ENCODE data around the gene TBX15.

TBX15 gene

DNA sequence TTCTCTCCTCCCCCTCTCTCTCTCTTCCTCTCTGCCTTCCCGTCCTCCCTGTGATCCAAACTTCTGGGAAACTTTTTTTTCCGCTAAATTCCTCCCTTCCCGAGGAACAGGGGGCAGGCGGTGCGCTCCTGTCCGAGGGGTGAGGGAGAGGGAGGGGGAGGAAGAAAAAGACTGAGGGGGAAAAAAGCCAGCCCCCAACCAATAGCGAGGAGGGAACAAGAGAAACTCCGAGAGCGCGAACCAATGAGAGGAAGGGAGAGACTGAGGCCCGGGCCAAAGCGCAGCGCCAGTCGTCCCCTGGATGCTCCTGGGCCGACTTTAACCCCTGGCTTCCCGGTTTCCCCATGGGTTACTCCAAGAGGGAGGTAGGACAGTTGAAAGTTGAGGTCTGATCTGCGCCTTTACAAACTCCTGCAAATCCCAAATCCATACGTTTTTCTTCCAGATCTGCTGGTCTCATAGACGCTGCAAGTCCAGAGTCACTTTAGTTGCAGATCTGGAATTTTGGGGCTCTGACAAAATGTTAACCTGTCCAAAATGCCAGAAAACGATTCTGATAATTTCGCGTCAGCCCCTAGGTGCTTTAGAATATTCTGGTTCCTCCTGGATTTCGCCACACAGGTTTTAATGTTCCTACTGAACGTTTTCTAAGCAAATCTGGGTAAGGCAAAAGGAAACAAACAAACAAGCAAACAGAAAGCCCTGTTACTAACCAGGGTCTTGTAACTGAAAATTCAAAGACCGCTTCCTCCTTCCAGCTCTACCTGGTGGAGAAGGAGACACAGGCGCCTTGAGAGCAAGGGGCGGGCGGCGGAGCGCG is at the start of gene TBX15:
Gene TBX15 (minus strand): TSS at position 158 of the 820 bp plus-strand sequence. CDS start 548 bp downstream, outside the sequence.
- no peak for DNase-seq (ENCODE audit: low spot score)

DNA sequence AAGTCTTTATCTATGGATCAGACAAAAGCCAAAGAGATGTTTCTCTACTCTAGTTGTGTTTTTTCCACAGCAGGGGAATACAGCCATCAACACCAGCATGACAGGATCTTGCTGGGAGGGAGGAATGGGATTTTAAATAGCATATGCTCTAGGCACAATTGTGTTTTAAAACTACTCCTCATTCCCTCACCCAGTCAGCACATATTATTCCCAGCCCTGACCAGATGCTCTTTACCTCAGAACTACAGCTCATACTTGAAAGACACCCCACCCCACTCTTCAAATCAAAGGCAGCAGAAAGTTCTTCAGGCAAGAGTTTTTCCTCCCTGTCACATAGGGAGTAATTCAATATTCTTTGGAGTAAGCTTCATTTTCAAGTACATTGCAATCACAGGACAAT is 46.2 kb upstream of the TBX15 start:
- no peak for DNase-seq (ENCODE audit: low spot score)

DNA sequence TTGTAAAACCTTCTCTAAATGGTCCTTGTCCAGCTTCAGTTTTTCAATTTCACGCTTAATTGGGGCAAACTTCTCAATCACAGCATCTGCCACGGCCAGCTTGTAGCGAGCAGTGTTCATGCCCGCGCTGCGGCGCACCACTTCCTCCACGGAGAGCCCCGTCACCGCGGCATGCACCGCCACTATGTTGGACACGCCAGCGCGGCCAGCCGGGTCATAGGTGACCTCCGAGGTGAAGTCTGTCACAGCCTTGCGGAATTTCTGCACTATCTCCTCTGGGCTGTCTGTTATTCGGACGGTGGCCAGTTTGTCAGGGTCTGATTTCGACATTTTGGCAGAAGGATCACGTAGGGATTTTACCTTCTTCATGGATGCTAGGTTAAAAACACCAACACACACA is 44.8 kb upstream of the TBX15 start:
- DNase-seq (ENCODE audit: low spot score): no peak

DNA sequence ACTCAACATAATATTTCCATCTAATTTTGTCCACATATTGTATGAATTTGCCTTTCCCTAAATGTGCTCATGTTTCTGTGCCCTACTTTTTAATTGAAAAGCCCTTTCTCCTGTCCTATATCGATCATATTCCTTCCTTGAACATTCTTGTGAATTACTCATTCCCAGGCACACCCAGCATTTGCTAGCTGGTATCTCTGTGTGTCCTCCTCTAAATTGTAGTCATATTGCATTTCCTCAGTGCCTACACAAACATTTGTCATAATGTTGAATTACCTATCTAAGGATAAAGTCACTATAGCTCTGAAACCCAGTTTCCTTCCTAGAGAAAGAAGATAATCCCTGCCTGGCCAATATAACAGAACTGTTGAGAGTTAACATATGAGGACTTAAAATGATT is 39.6 kb upstream of the TBX15 start:
- DNase-seq (ENCODE audit: low spot score): no peak

DNA sequence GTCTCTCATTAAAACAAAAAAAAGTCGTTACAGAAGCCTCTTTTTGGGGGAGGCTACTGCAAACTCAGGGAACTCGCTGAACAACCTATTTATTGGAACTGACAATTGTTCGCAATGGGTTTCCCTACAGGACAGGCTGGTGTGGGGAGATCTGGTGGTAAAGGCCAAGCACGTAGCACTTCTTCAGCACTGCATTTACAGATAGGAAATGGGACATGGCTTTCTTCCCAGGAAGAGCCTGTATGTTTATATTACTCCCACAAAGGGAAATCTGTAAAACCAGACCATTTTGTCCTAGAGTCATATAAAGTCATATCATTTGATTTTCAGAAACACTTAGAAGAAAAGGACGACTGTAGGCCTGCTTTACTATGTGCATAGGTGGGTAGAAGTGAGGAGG is 38.8 kb upstream of the TBX15 start:
- DNase-seq (ENCODE audit: low spot score): no peak

DNA sequence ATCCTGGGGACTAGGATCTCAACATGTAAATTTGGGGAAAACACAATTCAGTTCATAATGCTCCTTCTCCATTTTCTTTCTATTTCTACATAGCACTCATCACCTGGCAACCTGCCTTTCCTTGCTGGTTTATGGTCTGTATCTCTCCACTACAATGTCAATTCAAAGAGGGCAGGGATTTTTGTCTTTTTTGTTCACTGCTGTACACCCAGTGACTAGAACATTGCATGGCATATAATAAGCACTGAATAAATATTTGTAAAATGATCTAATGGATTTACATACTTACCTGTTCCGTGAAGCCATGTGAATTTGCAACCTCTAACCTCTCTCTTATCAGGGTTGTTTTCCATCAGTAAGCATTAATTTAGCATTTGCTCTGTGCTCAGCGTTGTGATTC is 27.4 kb upstream of the TBX15 start:
- no peak for DNase-seq (ENCODE audit: low spot score)

DNA sequence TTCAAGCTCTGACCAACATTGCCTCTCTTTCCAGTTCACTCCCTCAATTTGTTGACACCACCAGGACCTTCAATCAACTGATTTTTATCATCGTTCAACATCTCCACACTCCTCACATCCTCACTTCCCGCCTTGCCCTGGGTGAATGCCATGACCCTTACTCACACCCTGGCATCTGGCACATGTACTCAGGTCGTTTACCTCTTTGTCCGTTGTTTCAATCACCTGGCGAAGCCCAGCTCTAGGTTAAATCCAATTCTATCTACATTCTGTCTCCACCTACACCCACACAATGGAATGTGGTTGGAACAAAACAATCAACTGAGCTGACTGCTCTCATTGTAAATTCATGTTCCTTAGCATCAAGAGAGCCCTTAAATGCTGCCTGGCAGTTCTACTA is 24.2 kb upstream of the TBX15 start:
- DNase-seq (ENCODE audit: low spot score): no peak

DNA sequence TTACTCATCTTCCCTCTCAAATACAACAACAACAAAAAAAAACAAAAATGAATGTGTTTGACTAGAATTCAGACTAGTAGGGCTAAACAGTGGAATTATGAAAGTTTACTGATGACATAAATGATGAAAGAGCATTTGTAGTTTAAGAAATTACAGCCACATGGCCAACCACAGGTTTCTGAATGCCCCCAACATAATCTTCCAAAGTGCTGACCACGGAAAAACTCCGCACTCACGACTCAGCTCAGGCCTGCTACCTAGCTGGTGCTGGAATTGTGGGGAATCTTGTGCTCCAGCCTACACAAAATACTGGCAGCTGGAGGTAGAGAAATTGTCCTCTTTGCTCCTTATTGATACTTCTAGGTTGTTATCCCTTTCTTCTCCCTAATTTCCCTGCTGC is 23.6 kb upstream of the TBX15 start:
- DNase-seq (ENCODE audit: low spot score): no peak

DNA sequence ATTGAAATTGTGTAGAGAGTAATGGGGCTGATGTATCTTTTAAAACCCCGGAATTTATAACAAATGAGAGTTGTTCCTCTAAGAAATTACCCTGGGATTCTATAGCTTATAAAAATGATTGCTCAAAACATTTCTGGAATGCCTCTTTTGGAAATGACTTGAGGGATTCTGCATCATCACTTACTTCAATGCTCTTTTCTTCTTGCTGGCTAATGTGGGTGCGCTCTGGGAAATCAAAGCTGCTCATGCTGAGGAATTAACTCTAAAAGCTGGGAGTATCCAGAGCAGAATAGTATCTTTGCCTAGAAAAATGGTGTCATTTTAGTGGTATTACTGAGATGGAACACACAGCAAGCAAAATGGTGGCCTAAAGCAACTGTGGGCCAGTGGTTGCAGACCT is 23.0 kb upstream of the TBX15 start:
- DNase-seq (ENCODE audit: low spot score): no peak

DNA sequence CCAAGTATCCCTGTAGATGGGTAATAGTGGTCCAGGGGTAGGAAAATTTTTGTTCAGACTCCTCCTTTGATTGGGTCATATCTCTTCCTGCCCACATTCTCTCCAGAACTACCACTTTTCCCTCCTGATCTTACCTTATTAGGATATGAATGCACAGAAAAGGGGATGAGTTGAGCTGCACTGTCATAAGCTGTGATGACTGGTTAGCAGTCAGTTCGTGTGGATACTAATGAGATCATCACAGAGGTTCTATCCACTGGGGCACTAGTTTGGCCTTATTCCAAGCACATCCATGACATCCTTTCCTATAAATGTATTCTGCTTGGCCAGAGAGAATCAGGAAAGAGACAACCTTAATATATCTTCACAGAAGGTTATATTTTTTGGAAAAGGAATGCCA is 22.1 kb upstream of the TBX15 start:
- DNase-seq (ENCODE audit: low spot score): no peak

DNA sequence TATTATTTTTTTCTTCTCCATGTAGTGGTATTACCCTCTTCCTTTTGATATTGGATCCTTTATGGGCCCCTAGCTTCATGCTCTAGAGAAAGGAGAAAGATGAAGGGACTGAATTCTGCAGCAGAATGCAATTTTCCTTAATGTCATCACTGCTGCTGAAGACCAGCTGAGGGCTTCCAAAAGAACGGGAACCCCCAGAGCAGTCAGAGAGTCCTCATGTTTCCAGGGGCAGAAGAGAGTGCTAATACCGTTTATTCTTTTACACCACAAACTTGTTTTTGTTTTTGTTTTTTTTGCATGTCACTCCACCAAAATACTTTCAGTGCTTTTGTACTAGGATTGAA is 21.1 kb upstream of the TBX15 start:
- no peak for DNase-seq (ENCODE audit: low spot score)

DNA sequence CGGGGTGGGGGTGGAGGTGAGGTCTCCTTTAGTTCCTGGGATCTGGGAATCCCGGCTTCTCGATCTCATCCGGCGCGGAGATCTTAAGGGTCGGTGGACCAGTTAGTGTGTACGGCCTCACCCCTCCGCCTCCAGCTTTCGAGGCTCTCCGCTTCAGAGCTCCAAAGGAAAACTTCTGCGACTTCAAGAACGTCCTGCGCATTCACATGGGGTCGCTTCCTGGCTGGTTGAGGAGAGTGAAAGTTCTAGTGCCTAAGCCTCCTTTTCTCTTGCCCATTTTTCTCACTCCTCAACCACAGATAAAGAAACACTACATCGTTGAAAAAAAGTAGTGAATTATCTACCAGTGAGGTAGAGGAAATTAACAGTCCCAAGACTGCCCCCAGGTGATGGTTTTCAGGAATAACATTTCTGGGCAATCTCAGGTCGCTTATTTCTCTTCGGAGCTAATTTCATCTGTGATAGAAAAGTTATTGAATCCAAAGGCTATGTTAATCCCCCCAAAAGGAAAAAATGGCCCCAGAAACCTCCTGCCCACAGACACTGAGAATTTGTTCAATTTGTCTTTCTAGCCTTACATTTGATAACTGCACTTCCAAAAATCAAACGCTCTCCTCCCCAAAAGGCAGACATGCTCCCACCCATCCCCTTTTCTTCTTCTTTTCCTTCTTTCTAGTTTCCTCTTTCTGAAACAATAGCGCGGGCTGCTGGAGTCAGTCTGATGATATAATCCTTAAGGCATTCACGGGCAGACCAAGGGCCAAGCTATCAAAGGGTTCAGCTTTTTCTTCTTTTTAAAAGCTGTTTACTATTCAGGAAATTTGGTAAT is 20.6 kb upstream of the TBX15 start:
- DNase-seq (ENCODE audit: low spot score): peak; percentile 41

DNA sequence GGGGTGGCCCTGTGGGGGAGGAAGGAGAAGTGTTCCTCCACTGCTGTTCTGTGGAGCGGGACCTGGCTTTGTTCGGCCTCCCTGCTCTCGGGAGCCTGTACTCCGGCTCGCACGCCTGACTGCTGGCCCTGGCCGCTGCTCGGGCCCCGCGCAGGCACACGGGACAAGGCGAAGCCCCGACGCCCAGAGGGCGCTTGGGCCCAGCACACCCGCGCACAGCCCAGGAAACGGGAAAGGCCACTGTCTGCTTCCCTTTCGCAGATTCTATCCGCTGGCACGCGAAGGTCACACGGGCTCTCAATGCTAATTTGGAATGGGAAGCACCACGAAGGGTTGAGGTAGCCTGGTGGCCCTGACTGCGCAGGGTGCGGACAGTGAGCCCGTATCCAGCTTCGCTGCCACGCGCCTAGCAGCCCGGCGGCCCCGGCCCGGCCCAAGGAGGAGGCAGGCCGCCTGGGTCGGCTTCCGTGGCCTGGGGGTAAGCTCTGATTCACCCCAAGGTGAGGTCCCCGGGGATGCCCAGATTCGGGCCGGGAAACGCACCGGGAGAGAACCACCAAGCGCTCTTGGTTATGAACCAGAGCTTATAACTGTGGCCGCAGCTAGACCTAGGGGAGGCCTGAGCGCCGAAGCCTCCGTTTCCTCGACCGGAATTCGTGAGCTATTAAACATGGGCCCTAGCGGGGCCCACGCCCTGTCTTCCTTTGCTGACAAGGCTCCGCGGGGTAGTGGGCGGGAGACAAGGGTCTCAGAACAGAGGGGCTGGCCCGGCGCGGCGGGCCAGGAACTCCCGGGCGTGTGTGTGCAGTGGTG is 19.7 kb upstream of the TBX15 start:
- no peak for DNase-seq (ENCODE audit: low spot score)

DNA sequence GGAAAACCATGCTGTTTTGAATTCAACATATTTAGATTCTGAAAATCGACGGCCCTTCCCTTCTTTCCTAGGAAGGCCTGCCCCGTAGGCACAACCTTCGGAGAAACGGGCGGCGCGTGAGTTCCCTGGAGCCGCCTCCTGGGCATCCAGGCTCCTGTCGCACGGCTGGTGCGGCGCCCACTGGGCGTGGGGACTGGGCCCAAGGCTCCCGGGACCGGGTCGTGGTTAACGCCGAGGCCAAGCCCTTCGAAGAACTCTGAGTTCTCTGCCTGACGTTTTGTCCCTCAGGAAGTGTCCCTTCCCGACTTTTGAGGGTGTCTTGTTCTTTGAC is 19.2 kb upstream of the TBX15 start:
- DNase-seq (ENCODE audit: low spot score): no peak

DNA sequence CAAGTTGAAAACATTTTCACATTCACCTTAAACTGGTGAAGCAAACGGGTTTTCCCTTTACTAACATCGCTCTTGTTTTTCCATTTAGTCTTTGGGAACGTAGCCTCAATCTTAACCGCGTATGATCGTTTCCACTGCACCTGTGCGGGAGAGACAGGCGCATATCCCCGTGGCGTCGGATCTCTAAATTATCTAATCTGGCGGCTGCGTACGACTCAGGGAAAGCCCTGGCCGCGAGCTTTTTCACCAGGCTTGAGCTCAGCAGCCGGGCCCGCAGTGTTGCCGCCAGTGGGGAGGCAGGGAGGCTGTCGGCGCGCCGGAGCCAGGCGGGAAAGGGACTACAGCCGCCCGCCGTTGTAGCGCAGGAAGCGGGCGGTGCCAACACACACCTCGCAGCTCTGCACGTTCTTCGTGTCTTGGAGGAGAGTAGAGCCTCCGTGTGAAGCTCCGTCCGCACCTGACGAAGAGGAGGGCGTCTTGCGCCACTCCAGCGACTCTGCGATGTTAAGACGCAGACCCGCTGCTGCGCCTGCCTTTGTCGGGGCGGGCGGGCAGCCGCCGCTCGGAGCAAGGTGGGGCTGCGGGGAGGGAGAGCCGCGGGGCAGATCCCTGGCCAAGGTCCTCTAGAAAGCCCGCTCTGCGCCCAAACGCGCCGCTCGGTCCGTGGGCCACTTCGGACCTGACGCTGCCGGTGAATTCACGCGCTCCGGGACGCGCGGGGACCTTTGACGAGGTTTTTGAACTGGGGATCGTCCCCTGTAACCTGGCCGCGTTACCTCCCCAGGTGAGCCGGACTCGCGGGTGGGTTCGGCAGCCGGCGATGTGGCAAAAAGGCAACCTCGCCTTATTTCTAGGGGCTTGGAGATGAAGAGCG is 18.5 kb upstream of the TBX15 start:
- DNase-seq (ENCODE audit: low spot score): no peak

DNA sequence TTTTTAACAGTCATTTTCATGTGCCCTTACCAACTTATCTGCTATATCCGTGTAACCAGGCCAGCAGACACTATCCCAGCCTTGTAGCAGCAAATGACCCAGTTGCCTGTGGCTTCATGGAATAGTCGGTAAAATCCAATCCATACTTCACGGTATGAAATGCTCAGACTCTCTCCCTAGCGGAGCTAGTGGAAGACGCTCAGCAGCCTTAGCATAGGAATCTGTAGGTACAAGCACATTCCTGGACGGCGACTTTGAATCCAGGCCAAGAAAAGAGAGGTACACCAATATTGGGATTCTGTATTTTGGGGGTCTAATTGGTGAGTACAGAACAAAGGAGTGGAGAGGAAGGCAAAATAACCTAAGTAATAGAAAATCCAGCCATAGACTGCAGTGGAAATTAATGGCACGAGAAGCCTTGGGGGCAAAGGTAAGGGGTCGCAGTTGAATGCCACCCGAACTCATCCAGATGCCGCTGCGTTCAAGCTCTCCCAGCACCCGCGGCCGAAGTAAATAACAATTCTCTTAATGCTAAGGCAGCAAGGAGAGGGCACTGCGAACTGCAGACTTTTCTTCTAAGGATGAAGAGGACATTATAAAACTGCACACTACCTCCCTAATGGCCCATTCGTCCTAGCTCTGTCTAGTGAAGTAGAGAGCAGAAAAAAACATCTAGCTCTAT is 17.7 kb upstream of the TBX15 start:
- DNase-seq (ENCODE audit: low spot score): no peak

DNA sequence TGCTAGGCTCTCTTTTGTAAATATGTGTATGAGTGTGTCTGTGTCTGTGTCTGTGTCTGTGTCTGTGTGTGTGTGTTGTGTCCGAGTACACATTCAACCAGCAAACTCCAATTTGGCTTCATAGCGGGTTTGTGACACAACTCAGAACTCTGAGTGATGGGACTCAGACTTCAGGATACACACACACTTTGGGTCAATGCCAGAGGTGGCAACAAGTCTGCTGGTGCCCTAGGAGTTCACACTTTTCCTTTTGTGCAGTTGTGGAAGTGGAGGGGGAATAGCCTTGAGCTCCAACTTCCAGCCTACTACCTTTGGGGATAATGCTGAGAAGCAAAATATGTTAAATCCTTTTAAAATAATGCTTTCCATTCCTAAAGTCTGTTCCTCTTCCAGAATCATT is 16.6 kb upstream of the TBX15 start:
- DNase-seq (ENCODE audit: low spot score): no peak

DNA sequence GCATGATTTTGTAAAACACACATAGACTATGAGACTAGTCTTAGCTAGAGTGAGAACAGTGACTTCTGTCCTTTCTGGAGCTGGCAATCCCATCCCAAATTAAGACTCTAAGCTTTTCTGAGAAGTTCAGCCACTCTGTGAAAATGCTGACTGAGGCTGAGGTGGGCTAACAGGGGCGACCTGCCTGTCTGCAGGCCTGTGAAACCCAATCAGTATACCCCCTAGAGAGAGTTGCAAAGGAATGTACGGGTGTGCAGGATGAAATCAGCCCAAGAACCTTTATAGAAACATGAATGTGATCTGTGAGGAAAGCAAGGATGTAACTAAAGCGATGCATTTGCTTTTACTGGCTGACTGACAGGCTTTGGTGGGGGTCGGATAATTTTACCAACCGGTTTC is 16.0 kb upstream of the TBX15 start:
- DNase-seq (ENCODE audit: low spot score): no peak

DNA sequence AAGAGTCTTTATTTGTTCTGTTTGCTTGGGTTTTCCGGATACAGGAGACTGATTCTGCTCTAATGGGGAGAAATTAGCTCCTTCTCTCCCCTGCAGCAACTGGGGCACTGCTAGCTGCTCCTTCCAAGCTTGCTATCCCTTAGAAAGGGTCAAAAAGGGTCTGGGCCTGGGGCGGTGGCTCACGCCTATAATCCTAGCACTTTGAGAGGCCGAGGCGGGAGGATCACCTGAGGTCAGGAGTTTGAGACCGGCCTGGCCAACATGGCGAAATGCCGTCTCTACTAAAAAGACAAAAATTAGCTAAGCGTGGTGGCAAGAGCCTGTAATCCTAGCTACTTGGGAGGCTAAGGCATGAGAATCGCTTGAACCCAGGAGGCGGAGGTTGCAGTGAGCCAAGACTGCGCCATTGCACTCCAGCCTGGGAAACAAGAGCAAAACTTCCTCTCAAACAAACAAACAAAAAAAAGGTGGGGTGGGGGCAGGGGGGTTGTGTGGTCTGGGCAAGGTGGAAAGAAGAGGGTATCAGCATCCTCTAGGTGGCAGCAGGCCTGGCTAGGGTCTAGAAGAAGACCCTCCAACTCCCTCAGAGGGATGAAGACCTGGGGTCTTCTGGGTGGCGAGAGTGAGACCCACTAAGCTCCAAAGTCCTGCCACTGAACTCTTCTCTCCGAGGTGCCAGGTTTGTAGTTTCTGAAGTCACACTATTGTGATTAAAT is 15.4 kb upstream of the TBX15 start:
- no peak for DNase-seq (ENCODE audit: low spot score)

DNA sequence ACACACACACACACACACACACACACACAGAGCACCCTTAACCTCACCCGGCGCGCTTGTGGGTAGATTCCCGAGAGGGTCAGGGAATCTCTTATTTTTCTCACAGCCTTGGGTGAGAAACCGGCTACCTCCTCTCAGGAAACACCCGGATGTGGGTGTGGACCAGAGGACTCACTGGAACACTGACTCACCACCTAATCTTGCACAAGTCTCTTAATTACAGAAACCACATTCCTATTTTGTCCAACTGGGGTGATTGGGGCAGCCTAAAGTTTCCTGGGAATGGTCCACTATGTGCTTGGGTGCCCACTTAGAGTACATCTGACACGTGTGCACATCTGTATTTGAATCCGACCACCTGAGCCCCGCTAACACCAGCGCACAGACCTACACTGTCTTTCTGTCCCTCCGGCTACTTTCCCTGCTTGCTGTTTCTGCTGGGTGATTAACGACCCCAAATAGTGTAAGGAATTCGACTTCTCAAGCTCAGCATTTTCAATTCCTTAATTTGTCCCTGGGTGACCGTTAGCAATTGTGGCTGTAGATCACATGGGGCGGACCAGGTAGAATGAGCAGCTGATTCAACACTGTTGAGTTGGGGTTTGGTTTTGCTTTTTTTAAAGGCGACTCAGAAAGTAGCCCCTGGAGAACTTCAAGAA is 14.0 kb upstream of the TBX15 start:
- no peak for DNase-seq (ENCODE audit: low spot score)

All from pons (tissue), 1 donor.